Activated T-helper 2 cell treated with anti-CD3 and anti-CD28 coated beads, Interferon-gamma antibody, Interleukin-2, Interleukin-4, amounts not matched to agents 10 μg/mL and 5 μg/mL and 100 μg/mL, durations not matched to agents 14 hours and 24 hours and 36 hours (primary cell): ENCODE measurements around the gene TCF7L2. TPM values are rescaled to one million over a fixed set of nuclear protein-coding genes. Genes with fewer than 3 reads are reported as not detected.
"Not testable (repeated sequence)": the region's sequence is repeated elsewhere in the genome, so short reads cannot be mapped to it uniquely, and the experiment has no call there.

Experiments
- DNase-seq: peaks from one replicate; pipeline ENCODE4 v3.0.0; 2021; ENCODE audit warnings: low spot score
- H3K27ac Mint-ChIP-seq: one replicate; pipeline ENCODE4 v1.8.0; 2021; ENCODE audit warnings: mixed read lengths
- H3K27me3 Mint-ChIP-seq: one replicate; pipeline ENCODE4 v1.8.0; 2021; ENCODE audit warnings: low read depth, mixed read lengths
- H3K36me3 Mint-ChIP-seq: one replicate; pipeline ENCODE4 v1.8.0; 2021; ENCODE audit warnings: low read depth, mixed read lengths
- H3K4me1 Mint-ChIP-seq: one replicate; pipeline ENCODE4 v1.8.0; 2021; ENCODE audit warnings: low read depth, mixed read lengths
- H3K4me3 Mint-ChIP-seq: one replicate; pipeline ENCODE4 v1.8.0; 2021; ENCODE audit warnings: low read depth, mild to moderate bottlenecking, moderate library complexity, mixed read lengths
- H3K9me3 Mint-ChIP-seq: one replicate; pipeline ENCODE4 v1.8.0; 2021; ENCODE audit warnings: mixed read lengths
- intact Hi-C: fragments of 100-400 bp; cut with micrococcal nuclease; formaldehyde crosslinking; loops from one replicate; pipeline ENCODE4 v1.15.1; 2023
- total RNA-seq: library from RNA; stranded (reverse); gene quantifications from 2 replicates; pipeline ENCODE4 v1.2.3, GENCODE V29; 2022

The TCF7L2 gene
- total RNA-seq, 1 donor from 2014 or later: 0.52 TPM

GRCh38 chr10:113055458-113055857, 105.4 kb downstream of the TCF7L2 start:
- H3K9me3 Mint-ChIP-seq: no peaks in the 10 kb centered on the region
- no peak overlapping the region for H3K4me3 Mint-ChIP-seq
- no peaks in the 10 kb centered on the region for H3K4me1 Mint-ChIP-seq
- no peaks in the 10 kb centered on the region for H3K36me3 Mint-ChIP-seq
- no peak for DNase-seq
- no peak overlapping the region for H3K27ac Mint-ChIP-seq
- intact Hi-C loops: no loop called here
- peaks cover 8% of the 10 kb centered on the region for H3K27me3 Mint-ChIP-seq

GRCh38 chr10:113056030-113056429, 106.0 kb downstream of the TCF7L2 start:
- H3K27me3 Mint-ChIP-seq: peaks cover 8% of the 10 kb centered on the region
- H3K4me3 Mint-ChIP-seq: no peak overlapping the region
- H3K4me1 Mint-ChIP-seq: no peaks in the 10 kb centered on the region
- intact Hi-C loops: no loop called here
- H3K36me3 Mint-ChIP-seq: no peaks in the 10 kb centered on the region
- H3K27ac Mint-ChIP-seq: no peak overlapping the region
- H3K9me3 Mint-ChIP-seq: no peaks in the 10 kb centered on the region
- DNase-seq: no peak

- Mint-ChIP-seq H3K4me3 (no peak overlapping the region), H3K36me3 (no peaks in the 10 kb centered on the region), H3K4me1 (no peaks in the 10 kb centered on the region), H3K27me3 (peaks cover 12% of the 10 kb centered on the region), H3K9me3 (no peaks in the 10 kb centered on the region), H3K27ac (no peak overlapping the region)
- no peak for DNase-seq
- intact Hi-C loops: no loop called here
Observed at GRCh38 chr10:113056441-113057021, 106.5 kb downstream of the TCF7L2 start.

DNA sequence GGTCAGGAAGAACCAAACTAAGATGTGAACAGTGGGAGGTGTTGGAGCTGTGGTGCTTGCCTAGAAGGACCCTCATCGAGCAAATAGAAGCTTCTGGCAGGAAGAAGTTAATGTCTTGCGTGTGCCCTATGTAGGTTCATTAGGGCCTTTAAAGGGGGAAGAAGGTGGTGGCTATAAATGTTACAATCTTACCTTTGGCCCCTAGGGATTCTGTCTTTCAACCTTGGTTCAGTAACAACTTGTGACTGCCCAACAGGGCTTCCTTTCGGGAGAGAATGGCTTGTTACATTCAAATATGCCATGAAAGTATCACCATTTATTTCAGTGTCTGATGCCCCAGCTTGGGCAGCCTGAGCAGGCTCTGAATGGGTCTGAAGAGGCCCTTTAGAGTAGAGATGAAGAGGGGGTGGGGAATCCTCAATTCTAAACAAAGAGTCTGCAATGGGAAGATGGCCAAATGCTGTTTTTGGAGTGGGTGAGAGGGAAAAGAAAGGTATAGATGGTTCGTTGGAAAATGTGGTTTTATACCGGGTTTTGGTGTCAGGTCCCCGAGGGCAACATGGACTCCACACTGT, 108.0 kb downstream of the TCF7L2 start:
- no peak overlapping the region for H3K4me3 Mint-ChIP-seq
- H3K36me3 Mint-ChIP-seq: no peaks in the 10 kb centered on the region
- no peaks in the 10 kb centered on the region for H3K4me1 Mint-ChIP-seq
- intact Hi-C loops: no loop called here
- no peaks in the 10 kb centered on the region for H3K9me3 Mint-ChIP-seq
- DNase-seq: no peak
- H3K27ac Mint-ChIP-seq: no peak overlapping the region
- peaks cover 17% of the 10 kb centered on the region for H3K27me3 Mint-ChIP-seq

GRCh38 chr10:113058523-113059370, 108.7 kb downstream of the TCF7L2 start:
- Mint-ChIP-seq H3K4me1 (no peaks in the 10 kb centered on the region), H3K27ac (no peak overlapping the region), H3K27me3 (peaks cover 14% of the 10 kb centered on the region), H3K4me3 (no peak overlapping the region), H3K36me3 (no peaks in the 10 kb centered on the region), H3K9me3 (no peaks in the 10 kb centered on the region)
- intact Hi-C loops: no loop called here
- no peak for DNase-seq

DNA sequence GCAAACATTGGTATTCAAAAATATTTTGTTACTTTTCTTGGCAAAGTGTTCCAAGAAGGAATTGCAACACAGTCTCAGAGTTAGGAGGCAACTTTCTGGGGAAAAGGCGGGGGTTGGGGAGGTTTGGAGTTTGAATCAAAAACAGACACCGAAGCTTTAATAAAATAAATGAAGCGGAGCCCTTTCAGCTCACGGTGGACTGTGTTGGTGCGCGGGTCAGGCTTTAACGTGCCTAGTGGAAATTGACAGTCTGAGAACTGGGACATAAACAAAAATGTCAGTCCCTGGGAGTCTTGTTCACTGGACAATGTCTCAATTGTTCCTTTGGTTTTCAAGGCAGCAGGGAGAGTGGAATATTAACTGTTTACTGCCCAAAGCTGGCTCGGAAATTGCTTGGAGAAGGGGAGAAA, 109.3 kb downstream of the TCF7L2 start:
- Mint-ChIP-seq H3K4me3 (no peak overlapping the region), H3K27ac (no peak overlapping the region), H3K4me1 (no peaks in the 10 kb centered on the region), H3K36me3 (no peaks in the 10 kb centered on the region), H3K27me3 (peaks cover 12% of the 10 kb centered on the region), H3K9me3 (no peaks in the 10 kb centered on the region)
- intact Hi-C loops: no loop called here
- DNase-seq: no peak

GRCh38 chr10:113060201-113061053, 110.4 kb downstream of the TCF7L2 start:
- Mint-ChIP-seq H3K9me3 (no peaks in the 10 kb centered on the region), H3K4me1 (no peaks in the 10 kb centered on the region), H3K27ac (no peak overlapping the region), H3K27me3 (peaks cover 9% of the 10 kb centered on the region), H3K4me3 (no peak overlapping the region), H3K36me3 (no peaks in the 10 kb centered on the region)
- intact Hi-C loops: no loop called here
- no peak for DNase-seq

DNA sequence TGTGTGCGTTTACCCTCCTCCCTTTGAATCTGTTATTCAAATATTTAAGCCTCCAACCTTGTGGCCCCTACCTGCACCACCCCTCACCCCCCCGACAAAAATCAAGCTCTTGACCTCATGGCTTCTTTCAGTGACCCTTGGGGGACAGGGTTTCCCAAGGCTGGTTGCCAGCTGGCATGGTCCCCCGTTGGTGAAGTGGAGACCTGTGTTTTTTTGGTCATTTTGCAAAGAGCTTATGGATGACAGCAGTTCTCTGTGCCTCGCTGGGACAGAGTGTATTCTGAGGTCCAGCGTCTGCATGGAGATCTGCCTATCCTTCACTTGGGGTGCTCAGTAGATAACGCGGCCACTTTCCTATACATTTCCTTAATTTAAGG, 111.0 kb downstream of the TCF7L2 start:
- Mint-ChIP-seq H3K9me3 (no peaks in the 10 kb centered on the region), H3K27me3 (peaks cover 9% of the 10 kb centered on the region), H3K4me3 (no peak overlapping the region), H3K36me3 (no peaks in the 10 kb centered on the region), H3K27ac (no peak overlapping the region), H3K4me1 (no peaks in the 10 kb centered on the region)
- intact Hi-C loops: no loop called here
- no peak for DNase-seq

- DNase-seq: no peak
- peaks cover 9% of the 10 kb centered on the region for H3K27me3 Mint-ChIP-seq
Observed at GRCh38 chr10:113061557-113061956, 111.5 kb downstream of the TCF7L2 start.

DNA sequence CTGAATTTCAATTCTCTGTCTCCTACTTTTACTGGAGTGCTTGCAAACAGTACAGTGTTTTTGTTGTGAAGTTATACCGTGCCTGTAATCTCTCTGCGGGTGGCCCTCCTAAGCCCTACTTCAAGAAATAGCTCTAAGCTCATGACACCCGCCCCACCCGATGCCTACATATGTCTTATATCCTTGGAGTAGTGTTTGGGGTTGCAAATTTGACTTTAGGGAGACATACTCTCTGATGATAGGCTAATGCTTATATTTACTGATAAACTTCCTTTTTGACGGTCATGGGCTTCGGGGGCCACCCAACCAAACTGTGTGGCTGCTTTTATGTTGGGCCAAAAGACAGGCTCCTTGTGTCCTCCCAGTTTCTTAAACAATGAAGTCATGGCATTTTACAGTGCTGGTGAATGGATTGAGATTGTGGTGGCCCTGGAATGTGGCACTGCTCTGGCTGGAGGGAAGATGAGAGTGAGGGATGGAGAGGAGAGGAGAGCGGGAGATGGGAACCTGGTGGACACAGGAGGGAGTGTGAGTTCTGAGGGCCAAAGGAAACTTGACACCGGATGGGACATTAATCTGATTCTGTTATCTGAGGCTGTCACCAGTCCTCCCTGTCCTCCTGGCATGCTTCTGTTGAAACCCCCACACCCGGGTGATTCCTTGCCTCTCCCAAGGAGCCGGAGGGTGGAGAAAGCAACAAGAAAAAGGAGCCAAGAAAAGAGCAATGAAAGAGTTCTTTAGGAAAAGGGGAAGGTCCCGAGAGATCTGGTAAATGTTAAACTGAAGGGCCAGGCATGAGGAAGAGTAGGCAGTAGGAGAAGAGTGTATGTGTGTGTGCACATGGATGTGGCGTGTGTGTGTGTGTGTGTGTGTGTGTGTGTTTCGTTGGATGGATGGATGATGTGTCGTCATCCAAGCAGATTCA, 113.3 kb downstream of the TCF7L2 start:
- H3K36me3 Mint-ChIP-seq: no peaks in the 10 kb centered on the region
- no peak overlapping the region for H3K27ac Mint-ChIP-seq
- intact Hi-C loops: no loop called here
- no peak overlapping the region for H3K4me3 Mint-ChIP-seq
- no peak for DNase-seq
- H3K27me3 Mint-ChIP-seq: peaks cover 9% of the 10 kb centered on the region
- H3K9me3 Mint-ChIP-seq: no peaks in the 10 kb centered on the region
- H3K4me1 Mint-ChIP-seq: no peaks in the 10 kb centered on the region

More at GRCh38 chr10:113061557-113061956, 111.5 kb downstream of the TCF7L2 start:
- H3K27ac Mint-ChIP-seq: no peak overlapping the region
- H3K4me1 Mint-ChIP-seq: no peaks in the 10 kb centered on the region
- intact Hi-C loops: no loop called here
- H3K9me3 Mint-ChIP-seq: no peaks in the 10 kb centered on the region
- no peak overlapping the region for H3K4me3 Mint-ChIP-seq
- no peaks in the 10 kb centered on the region for H3K36me3 Mint-ChIP-seq

- DNase-seq: no peak
- Mint-ChIP-seq H3K36me3 (no peaks in the 10 kb centered on the region), H3K27ac (no peak overlapping the region), H3K27me3 (peaks cover 9% of the 10 kb centered on the region), H3K4me3 (no peak overlapping the region), H3K9me3 (no peaks in the 10 kb centered on the region), H3K4me1 (no peaks in the 10 kb centered on the region)
- intact Hi-C loops: no loop called here
Observed at GRCh38 chr10:113064039-113064438, 114.0 kb downstream of the TCF7L2 start.

DNA sequence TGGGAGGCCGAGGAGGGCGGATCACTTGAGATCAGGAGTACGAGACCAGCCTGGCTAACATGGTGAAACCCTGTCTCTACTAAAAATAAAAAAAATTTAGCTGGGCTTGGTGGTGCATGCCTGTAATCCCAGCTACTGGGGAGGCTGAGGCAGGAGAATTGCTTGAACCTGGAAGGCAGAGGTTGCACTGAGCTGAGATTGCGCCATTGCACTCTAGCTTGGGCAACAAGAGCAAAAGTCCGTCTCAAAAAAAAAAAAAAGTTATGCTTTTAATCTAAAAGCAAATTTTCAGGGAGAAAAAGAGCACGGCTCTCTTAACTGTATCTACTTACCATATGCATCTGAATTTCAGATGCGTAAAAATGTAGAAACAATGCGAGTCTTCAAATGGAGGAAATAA, 116.1 kb downstream of the TCF7L2 start:
- H3K9me3 Mint-ChIP-seq, H3K27ac Mint-ChIP-seq, H3K36me3 Mint-ChIP-seq, intact Hi-C loops, H3K4me1 Mint-ChIP-seq, H3K4me3 Mint-ChIP-seq, DNase-seq, H3K27me3 Mint-ChIP-seq: not testable (repeated sequence)
